Hypothalamus (tissue), 51 donors: ENCODE data around the gene PRKAG2.

Experiments
- DNase-seq, 51 donors: peaks; one replicate each; lab custom pipeline; 2025; lab: John Stamatoyannopoulos, UW

Gene PRKAG2

GRCh38 chr7:151518947-151519764 is 357.8 kb downstream of the PRKAG2 start:
- peak in 23 of 51 donors; percentile 11 to 66 (median 50) for DNase-seq

GRCh38 chr7:151518105-151518946 is 358.6 kb downstream of the PRKAG2 start:
- peak in 27 of 51 donors; percentile 10 to 56 (median 31) for DNase-seq

GRCh38 chr7:151517601-151518104 is 359.3 kb downstream of the PRKAG2 start:
- no peak for DNase-seq

GRCh38 chr7:151515276-151515565 is 361.7 kb downstream of the PRKAG2 start:
- no peak for DNase-seq

GRCh38 chr7:151514461-151515275 is 362.2 kb downstream of the PRKAG2 start:
- DNase-seq = no peak

DNA sequence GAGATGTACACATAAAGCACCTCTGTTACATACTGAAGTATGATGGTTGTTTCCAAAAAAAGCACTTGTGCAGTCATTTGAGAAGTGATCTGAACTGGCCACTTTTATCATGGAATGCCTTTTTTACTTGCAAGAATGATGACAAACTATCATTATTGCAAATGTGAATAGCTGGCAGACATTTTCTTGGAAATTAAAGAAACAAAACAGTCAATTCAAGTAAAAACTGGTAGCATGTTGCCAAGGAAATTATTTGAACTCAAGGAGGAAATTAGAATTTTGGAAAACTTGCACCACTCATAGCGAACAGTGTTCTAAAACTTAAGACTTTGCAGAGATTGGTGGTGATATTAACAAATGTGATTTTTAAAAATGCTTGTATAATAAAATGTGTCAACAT is 363.8 kb downstream of the PRKAG2 start:
- no peak for DNase-seq

- DNase-seq = no peak
These were observed 364.6 kb downstream of the PRKAG2 start for GRCh38 chr7:151512353-151512752.

GRCh38 chr7:151511946-151512345 is 365.0 kb downstream of the PRKAG2 start:
- DNase-seq = no peak

GRCh38 chr7:151511270-151511669 is 365.6 kb downstream of the PRKAG2 start:
- DNase-seq = no peak

DNA sequence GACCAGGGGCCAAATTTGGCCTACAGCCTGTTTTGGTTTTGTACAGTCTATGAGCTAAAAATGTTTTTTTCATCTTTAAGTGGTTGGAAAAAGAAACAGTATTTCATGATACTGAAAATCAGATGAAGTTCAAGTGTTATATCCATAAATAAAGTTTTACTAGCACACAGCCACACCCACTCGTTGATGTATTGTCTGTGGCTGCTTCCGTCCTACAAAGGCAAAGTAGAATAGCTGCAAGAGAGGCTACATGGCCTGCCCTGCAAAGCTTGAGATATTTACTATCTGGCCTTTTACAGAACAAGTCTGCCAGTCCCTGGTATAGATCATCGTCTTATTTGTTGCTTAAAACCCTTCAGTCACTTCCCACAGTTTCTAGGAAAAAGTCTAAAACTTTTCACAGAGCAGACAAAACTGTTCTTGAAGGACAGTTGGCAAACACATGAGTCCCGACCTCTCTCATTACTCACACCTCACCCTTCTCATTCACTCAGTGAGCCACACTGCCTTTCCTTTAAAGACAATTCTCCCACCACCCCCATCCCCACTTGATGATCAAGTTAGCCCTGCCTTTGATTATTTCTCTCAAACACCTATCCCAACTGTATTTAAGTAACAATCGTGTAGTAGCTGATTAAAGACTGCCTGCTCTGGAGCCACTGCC is 367.1 kb downstream of the PRKAG2 start:
- DNase-seq = no peak

DNA sequence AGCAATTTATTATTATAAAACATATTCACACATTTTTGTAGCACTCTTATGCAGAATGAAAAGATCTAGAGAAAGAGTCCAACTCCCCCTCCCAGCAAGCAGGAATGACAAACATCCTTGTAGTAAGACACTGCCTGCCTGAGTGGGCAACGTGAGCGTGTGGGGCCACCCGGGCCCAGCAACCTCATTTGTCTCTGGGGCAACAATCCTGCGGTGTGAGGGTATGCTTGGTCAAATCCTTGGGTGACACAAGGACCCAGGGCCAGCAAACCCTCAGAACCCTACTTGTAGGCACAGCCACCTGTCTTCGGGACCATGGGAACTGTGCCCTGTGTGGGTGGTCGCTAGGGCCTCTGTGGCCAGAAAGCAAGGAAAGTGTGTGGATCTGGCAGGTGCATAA is 367.9 kb downstream of the PRKAG2 start:
- DNase-seq = no peak

GRCh38 chr7:151507806-151508205 is 369.1 kb downstream of the PRKAG2 start:
- no peak for DNase-seq

- DNase-seq = peak in 11 of 51 donors; percentile 6 to 56 (median 22)
These were observed 370.0 kb downstream of the PRKAG2 start for GRCh38 chr7:151506901-151507382.
